Hepatocyte (in vitro differentiated cells): ENCODE results near the gene KCNH6. TPM values are rescaled to one million over a fixed set of nuclear protein-coding genes. Genes with fewer than 3 reads are reported as not detected.

Source experiments
- DNase-seq: peaks from one replicate; pipeline ENCODE4 v3.0.0-alpha.2; 2016; ENCODE audit warnings: low spot score
- H2AFZ ChIP-seq: fragments of 200-600 bp; sonication (generic); 2 replicates; pipeline ENCODE4 v1.6.0; 2016; ENCODE audit warnings: antibody characterized with exemption, mild to moderate bottlenecking
- H3K27ac ChIP-seq: fragments of 200-600 bp; sonication (generic); 2 replicates; pipeline ENCODE4 v1.5.1; 2016; ENCODE audit warnings: mild to moderate bottlenecking
- H3K27me3 ChIP-seq: fragments of 200-600 bp; sonication (generic); 2 replicates; pipeline ENCODE4 v1.6.1; 2016
- H3K36me3 ChIP-seq: fragments of 200-600 bp; sonication (generic); replicated peaks from 2 replicates; pipeline ENCODE4 v1.5.1; 2016; ENCODE audit warnings: low read depth; ENCODE audit not compliant: insufficient read depth
- H3K4me1 ChIP-seq: fragments of 200-600 bp; sonication (generic); 2 replicates; pipeline ENCODE4 v1.5.1; 2016; ENCODE audit warnings: mild to moderate bottlenecking, moderate library complexity; ENCODE audit not compliant: insufficient read depth
- H3K4me2 ChIP-seq: fragments of 200-600 bp; sonication (generic); 2 replicates; pipeline ENCODE4 v1.6.0; 2016
- H3K4me3 ChIP-seq: fragments of 200-600 bp; sonication (generic); 2 replicates; pipeline ENCODE4 v1.5.1; 2016; ENCODE audit warnings: mild to moderate bottlenecking
- H3K79me2 ChIP-seq: fragments of 200-600 bp; sonication (generic); 2 replicates; pipeline ENCODE4 v1.6.0; 2017; ENCODE audit warnings: mild to moderate bottlenecking
- H3K9me2 ChIP-seq: fragments of 200-600 bp; sonication (generic); replicated peaks from 2 replicates; pipeline ENCODE4 v1.6.0; 2017; ENCODE audit warnings: mild to moderate bottlenecking; ENCODE audit not compliant: insufficient read depth
- H3K9me3 ChIP-seq: fragments of 200-600 bp; sonication (generic); 2 replicates; pipeline ENCODE4 v1.5.1; 2016; ENCODE audit warnings: low read depth, mild to moderate bottlenecking
- H4K20me1 ChIP-seq: fragments of 200-600 bp; sonication (generic); 2 replicates; pipeline ENCODE4 v1.6.0; 2016; ENCODE audit warnings: mild to moderate bottlenecking; ENCODE audit not compliant: insufficient read depth, poor library complexity, severe bottlenecking
- CTCF ChIP-seq: fragments of 200-600 bp; sonication (generic); IDR thresholded peaks from 2 replicates; pipeline ENCODE4 v1.5.1; 2016; ENCODE audit warnings: antibody characterized with exemption, mild to moderate bottlenecking; ENCODE audit not compliant: poor library complexity
- EZH2 ChIP-seq: fragments of 200-600 bp; sonication (generic); IDR thresholded peaks from 2 replicates; pipeline ENCODE4 v1.6.1; 2016; ENCODE audit warnings: antibody characterized with exemption, mild to moderate bottlenecking, borderline replicate concordance
- EZH2phosphoT487 ChIP-seq: fragments of 200-600 bp; sonication (generic); IDR thresholded peaks from one replicate; pipeline ENCODE4 v1.6.1; 2018; ENCODE audit warnings: antibody characterized with exemption, mild to moderate bottlenecking, low read depth, moderate library complexity; ENCODE audit not compliant: unreplicated experiment, severe bottlenecking
- WGBS: methylation state at CpG from one replicate; pipeline ENCODE4 v1.1.6; 2016; ENCODE audit warnings: low lambda C conversion rate; ENCODE audit errors: missing lambda C conversion rate; 5-methylcytosine and 5-hydroxymethylcytosine counted together
- polyA plus RNA-seq: library from polyadenylated mRNA; unstranded; fragments of >200 nt; fragmentation: Nextera tagmentation; extraction: Ambion mirVana; gene quantifications from 2 replicates; pipeline ENCODE4 v1.2.1, GENCODE V29; 2016
- total RNA-seq: library from RNA; depleted of rRNA; stranded (reverse); fragments of >200 nt; gene quantifications from 2 replicates; pipeline ENCODE4 v1.2.3, GENCODE V29; 2014

The KCNH6 gene
- total and polyA plus RNA-seq, 2 experiments from 2014 or later, result 0.33 TPM; not detected in 1

- no peak for DNase-seq
- no peak overlapping the region for H3K4me2 ChIP-seq
- TF ChIP-seq EZH2, result no peak
- no peaks in the 10 kb centered on the region for H3K36me3 ChIP-seq
- peaks cover 97% of the 10 kb centered on the region for H4K20me1 ChIP-seq
- 98% methylated on average over 2 of the region's 2 CpGs for WGBS
- H3K79me2 ChIP-seq, result peaks cover 98% of the 10 kb centered on the region
- no peak overlapping the region for H3K4me3 ChIP-seq
- H3K9me3 ChIP-seq, result no peaks in the 10 kb centered on the region
- no peak overlapping the region for H2AFZ ChIP-seq
- H3K4me1 ChIP-seq, result peaks cover 12% of the 10 kb centered on the region
- no peaks in the 10 kb centered on the region for H3K27me3 ChIP-seq
- H3K9me2 ChIP-seq, result no peaks in the 10 kb centered on the region
- no peak overlapping the region for H3K27ac ChIP-seq
These were observed 34.3 kb downstream of the KCNH6 start for GRCh38 chr17:63557416-63557815.

- no peak for DNase-seq
- H3K36me3 ChIP-seq, result no peaks in the 10 kb centered on the region
- 96% methylated on average over 3 of the region's 3 CpGs for WGBS
These were observed 35.3 kb downstream of the KCNH6 start for GRCh38 chr17:63558441-63558840.

GRCh38 chr17:63561819-63562218 lies 38.7 kb downstream of the KCNH6 start:
- Histone ChIP-seq H3K9me3 (no peaks in the 10 kb centered on the region), H3K4me2 (no peak overlapping the region), H3K9me2 (no peaks in the 10 kb centered on the region), H2AFZ (no peak overlapping the region), H3K27ac (no peak overlapping the region), H4K20me1 (peaks cover 87% of the 10 kb centered on the region), H3K36me3 (no peaks in the 10 kb centered on the region), H3K4me3 (no peak overlapping the region), H3K27me3 (no peaks in the 10 kb centered on the region), H3K4me1 (no peaks in the 10 kb centered on the region), H3K79me2 (peaks cover 96% of the 10 kb centered on the region)
- no peak for DNase-seq
- TF ChIP-seq CTCF (no peak), EZH2 (no peak), EZH2phosphoT487 (no peak)

More at GRCh38 chr17:63558441-63558840, 35.3 kb downstream of the KCNH6 start:
- Histone ChIP-seq H3K9me3 (no peaks in the 10 kb centered on the region), H3K79me2 (peaks cover 96% of the 10 kb centered on the region), H3K4me1 (peaks cover 3% of the 10 kb centered on the region), H3K4me3 (no peak overlapping the region), H3K27me3 (no peaks in the 10 kb centered on the region), H3K27ac (no peak overlapping the region), H3K9me2 (no peaks in the 10 kb centered on the region), H2AFZ (no peak overlapping the region), H4K20me1 (peaks cover 96% of the 10 kb centered on the region), H3K4me2 (no peak overlapping the region)
- no peak for TF ChIP-seq EZH2phosphoT487

GRCh38 chr17:63563339-63563738 lies 40.2 kb downstream of the KCNH6 start:
- no peaks in the 10 kb centered on the region for H3K27me3 ChIP-seq
- H3K27ac ChIP-seq, result no peak overlapping the region
- H3K9me2 ChIP-seq, result no peaks in the 10 kb centered on the region
- no peak overlapping the region for H3K4me2 ChIP-seq
- no peak overlapping the region for H3K4me3 ChIP-seq
- no peaks in the 10 kb centered on the region for H3K4me1 ChIP-seq
- no peaks in the 10 kb centered on the region for H3K36me3 ChIP-seq
- no peak for DNase-seq
- WGBS, result 98% methylated on average over 2 of the region's 2 CpGs
- TF ChIP-seq EZH2phosphoT487 (no peak), EZH2 (no peak), CTCF (no peak)
- H2AFZ ChIP-seq, result no peak overlapping the region
- H3K9me3 ChIP-seq, result no peaks in the 10 kb centered on the region
- peaks cover 83% of the 10 kb centered on the region for H4K20me1 ChIP-seq
- peaks cover 96% of the 10 kb centered on the region for H3K79me2 ChIP-seq

GRCh38 chr17:63564562-63564961 lies 41.4 kb downstream of the KCNH6 start:
- no peak overlapping the region for H2AFZ ChIP-seq
- peaks cover 85% of the 10 kb centered on the region for H4K20me1 ChIP-seq
- H3K36me3 ChIP-seq, result no peaks in the 10 kb centered on the region
- H3K4me1 ChIP-seq, result no peaks in the 10 kb centered on the region
- WGBS, result 97% methylated on average over 5 of the region's 5 CpGs
- DNase-seq, result no peak
- H3K27me3 ChIP-seq, result no peaks in the 10 kb centered on the region
- H3K9me3 ChIP-seq, result no peaks in the 10 kb centered on the region
- TF ChIP-seq EZH2 (no peak), EZH2phosphoT487 (no peak), CTCF (no peak)
- H3K79me2 ChIP-seq, result peaks cover 97% of the 10 kb centered on the region
- no peak overlapping the region for H3K27ac ChIP-seq
- no peak overlapping the region for H3K4me2 ChIP-seq
- H3K4me3 ChIP-seq, result no peak overlapping the region
- no peaks in the 10 kb centered on the region for H3K9me2 ChIP-seq
